Fibroblast of skin of back (primary cell): ENCODE measurements around the gene ATP2A1.
A peak's percentile ranks its signal among the peaks of the same experiment; 100 is the strongest.
"Not testable (repeated sequence)": the region's sequence is repeated elsewhere in the genome, so short reads cannot be mapped to it uniquely, and the experiment has no call there.

Experiments
- DNase-seq: peaks from one replicate; pipeline ENCODE4 v3.0.0-alpha.2; 2013

The ATP2A1 gene

DNA sequence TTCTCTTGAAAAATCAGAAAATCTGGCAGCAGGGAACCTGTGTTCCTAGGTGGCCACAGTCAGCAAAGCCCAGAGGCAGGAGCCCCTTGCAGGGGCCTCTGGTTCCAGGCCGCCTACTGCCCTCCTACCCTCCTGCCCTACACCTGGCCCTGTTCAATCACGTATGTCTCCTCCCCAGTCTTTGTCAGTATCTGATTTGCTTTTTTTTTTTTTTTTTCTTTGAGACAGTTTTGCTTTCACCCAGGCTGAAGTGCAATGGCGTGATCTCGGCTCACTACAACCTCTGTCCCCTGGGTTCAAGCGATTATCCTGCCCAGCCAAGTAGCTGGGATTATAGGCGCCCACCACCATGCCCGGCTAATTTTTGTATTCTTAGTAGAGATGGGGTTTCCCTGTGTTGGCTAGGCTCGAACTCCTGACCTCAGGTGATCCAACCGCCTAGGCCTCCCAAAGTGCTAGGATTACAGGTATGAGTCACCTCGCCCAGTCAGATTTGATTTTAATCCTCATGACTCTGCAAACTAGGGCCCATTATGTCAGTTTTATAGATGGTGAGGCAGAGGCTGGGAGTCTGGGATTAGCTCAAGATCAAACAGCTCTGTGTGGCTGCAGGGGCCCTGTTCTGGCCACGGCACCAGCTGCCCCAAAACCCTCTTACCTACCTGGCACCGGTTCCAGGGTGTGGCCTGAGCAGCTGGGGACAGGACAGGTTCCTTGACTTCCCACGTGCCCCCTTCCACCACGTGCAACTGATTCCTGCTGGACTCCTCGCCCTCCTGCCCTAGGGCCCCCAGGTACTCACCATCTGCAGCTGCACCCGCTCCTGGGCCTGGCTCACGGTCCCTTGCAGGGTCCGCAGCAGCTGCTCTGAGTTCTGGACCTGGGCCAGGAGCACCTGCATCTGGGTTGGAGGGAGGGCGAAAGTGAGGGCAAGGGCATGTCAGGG, 32.1 kb downstream of the ATP2A1 start:
- no peak for DNase-seq

DNA sequence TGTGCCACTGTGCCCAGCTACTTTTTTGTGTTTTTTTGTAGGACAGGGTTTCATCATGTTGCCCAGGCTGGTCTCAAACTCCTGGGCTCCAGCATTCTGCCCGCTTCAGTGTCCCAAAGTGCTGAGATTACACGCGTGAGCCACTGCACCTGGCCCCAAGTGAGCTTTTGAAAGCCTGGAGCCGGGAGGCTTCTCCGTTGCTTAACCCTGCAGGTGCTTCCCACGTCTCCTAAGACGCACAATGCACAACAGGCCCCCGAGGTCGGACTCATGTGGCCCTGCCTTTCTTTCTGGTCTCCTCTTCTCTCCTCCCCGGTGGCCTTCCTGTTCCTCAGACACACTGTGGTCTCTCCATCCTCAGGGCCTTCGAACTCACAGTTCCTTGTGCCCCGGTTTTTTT, 34.3 kb downstream of the ATP2A1 start:
- DNase-seq = no peak

DNA sequence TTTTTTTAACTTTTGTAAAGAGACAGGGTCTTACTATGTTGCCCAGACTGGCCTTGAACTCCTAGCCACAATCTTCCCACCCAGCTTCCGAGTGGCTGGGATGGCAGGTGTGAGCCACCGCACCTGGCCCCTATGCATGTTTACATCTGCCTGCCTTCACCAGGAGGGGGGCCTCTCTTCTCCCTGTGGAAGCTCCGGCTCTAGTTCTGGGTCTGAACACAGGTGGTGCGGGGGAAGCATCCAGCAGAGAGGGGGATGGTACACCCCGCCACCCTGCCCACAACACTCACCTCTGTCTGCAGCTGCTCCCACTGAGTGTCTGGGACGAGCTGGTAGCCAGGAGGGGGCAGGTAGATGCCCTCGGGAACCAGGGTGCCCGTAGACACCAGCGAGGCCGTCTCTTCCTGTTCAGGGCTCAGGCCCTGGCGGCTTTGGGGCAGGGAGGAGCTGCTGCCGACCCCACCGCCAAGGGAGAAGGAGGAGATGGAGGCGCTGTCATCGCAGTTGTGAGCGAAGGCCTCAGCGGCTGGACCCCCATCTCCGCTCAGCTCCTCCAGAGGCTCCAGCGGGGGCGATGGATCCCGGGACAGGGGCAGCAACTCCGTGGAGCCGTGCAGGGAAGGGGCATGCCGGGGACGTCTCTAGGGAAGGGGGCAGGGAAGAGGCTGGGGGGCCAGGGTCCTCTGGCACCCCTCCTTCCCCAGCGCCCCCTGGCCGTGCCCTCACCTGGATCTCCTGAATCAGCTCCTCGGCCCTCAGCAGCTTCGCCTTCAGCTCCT, 35.8 kb downstream of the ATP2A1 start:
- DNase-seq = no peak

DNA sequence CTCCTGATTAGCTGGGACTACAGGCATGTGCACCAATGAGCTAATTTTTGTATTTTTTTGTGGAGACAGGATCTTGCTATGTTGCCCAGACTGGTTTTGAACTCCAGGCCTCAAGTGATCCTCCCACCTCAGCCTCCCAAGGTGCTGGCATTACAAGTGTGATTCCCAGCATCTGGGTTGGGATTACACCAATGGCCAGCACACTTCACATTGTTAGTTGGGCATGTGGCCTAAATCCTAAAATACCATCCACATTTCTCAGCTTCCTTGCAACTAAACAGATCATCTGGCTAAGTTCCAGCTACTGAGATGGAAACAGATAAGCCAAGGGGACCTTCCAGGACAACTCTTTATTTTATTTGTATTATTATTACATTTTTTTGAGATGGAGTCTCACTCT, 36.9 kb downstream of the ATP2A1 start:
- DNase-seq = peak; percentile 75

DNA sequence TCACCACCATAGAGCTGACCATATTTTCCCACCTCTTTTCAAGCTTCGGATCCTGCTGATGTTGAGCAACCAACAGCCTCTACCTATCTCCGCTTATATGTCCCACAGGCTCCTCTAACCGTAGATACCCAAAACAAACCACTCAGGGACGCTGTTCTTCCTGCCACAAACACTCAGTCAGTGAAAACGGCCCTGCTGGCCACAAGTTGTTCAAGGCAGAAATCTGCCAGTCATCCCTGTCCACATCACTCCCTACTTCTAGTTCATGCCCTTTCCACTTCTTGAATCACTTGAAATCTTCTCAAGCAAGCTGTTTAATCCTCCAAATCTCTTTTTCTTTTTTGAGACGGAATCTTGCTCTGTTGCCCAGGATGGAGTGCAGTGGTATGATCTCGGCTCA, 38.8 kb downstream of the ATP2A1 start:
- DNase-seq = no peak

DNA sequence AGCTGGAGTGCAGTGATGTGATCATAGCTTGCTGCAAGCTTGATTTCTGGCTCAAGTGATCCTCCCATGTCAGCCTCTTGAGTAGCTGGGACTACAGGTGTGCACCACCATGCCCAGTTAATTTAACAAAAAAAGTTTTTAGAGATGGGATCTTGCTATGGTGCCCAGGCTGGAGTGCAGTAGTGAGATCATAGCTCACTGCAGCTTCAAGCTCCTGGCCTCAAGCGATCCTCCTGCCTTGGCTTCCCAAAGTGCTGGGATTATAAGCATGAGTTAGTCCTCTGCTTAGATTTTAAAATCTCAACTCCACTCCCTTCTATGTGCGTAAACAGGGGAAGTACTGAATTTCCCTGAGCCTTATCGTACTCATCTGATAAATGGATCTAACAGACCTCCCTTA, 40.4 kb downstream of the ATP2A1 start:
- no peak for DNase-seq

DNA sequence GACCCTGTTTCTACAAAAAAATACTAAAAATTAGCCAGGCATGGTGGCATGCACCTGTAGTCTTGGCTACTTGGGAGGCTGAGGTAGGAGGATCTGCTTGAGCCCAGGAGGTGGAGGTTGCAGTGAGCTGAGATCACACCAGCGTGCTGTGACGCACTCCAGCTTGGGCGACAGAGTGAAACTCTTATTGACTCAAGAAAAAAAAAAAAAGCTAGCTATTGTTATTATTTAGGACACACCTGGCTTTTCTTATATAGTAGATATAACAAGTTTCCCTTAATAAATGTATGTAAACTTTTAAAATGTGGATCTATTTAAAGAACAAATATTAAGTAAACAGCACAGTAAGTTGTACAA, 44.9 kb downstream of the ATP2A1 start:
- no peak for DNase-seq

DNA sequence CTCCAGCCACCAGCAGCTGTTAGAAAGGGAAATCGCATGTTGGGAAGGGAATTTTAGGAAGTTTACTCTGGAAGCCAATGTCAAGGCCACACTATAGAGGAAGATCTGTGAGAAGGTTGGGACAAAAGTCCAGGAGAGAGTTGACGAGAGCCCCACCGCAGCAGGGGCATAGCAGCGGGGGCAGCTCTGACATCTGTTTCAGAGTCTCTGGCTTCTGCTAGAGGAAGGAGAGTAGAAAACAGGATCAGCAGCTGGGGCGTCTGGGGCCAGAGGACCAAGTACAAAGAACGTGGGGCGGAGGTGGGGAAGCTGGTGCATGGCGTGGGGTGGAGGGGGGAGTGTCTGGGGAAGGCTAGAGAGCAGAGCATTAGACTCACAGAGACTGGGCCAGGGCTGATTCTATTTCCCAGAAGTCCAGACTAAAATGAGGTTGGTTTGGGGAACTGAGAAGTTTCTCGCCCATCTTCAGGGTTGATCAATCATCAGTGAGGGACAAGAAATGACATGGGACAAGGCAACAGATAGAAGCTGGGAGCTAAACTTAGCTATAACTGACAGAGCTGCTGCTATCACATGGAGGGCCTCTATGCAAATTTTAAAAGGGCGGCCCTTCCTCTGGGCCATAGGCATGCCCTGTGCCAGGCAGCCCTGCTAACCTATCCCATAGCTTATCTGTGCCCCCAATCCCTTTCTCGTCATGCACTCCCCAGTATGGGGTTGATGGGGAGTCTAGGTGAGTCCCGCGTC, 45.5 kb downstream of the ATP2A1 start:
- DNase-seq = no peak

DNA sequence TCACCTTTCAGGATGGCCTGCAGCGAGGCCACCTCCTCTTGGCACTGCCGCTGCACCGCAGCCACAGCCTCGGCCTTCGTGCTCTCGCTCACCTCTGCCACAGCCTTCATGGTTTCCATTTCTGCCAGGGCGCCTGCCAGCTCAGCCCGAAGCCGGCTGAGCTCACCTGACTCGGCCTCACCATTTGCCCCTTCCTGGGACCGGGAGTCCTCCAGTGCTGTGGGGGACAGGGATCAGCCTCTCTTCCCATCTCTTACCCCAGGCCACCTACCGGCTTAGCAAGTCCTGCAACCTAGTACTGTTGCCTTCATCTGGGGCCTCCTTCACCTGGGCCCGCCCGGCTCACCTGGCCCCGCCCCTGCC, 46.1 kb downstream of the ATP2A1 start:
- no peak for DNase-seq

DNA sequence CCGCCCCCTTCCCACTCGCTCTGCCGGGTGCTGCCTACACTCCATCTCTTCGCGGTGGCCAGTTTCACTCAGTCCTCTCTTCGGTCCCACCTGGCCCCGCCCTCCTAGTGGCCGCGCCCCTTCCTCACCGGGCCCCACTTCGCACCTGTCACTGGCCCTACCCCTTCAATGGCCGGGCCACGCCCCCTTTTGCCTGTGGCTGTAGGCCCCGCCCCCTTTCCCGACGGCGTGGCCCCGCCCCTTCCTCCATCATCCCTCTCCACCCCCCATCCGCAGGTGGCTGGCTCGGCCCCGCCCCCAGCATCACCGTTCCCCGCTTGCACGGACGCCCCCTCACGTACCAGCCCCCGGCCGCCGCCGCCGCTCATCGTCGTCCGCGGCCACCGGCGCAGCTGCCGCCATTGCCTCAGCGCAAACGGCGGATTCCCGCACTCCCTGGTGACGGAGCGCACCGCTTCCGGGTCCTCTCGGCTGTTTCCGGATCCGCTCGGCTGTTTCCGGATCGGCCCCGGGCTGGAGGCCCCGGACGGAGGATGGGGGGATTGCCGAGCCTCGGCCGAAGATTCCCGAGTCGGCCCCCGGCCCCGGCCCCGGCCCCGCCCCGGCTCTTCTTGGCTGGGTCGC, 46.6 kb downstream of the ATP2A1 start, which contains the start of gene RABEP2:
RABEP2 (minus strand) TSS at position 477 of the 624 bp plus-strand sequence; CDS start at position 402, 75 bp downstream.
- DNase-seq = peak; percentile 87

DNA sequence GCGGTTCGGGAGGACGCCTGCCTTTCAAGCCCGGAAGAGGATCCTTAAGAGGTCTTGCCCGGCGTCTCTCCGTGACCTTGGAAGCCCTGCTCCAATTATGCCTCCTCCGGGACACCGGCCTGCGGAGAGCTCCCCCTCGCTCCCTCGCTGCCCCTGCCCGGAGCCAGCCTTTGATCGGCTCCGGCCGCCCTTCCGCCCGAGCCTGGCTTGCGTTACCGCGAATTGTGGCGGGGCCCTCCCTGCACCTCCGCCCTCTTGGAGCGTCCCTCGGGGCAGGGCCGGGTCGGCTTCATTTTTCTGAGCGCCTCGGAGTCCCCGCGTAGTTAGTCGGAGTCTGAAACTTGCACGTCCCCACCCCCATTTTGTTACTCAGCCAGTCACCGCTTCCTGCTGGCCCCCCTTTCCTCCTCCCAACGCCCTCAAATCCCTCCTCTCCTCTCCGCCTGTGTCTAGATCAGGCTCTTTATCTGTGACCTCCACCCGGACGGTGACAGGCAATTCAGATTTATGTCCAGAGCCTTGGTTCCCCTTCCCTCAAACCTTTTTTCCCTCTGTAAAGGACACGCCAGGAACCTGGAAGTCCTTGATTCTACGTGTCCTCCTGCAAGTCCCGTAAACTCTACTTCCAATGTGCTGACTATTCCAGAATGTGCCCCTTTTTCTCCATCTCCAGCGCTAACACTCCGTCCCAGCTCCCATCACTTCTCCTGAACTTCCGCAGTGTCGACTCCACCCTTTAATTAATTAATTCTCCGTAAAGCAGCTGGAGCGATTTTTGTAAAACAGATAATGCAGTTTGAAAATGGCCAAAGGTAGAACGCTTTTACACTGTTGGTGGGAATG, 47.3 kb downstream of the ATP2A1 start:
- peak; percentile 86 for DNase-seq

DNA sequence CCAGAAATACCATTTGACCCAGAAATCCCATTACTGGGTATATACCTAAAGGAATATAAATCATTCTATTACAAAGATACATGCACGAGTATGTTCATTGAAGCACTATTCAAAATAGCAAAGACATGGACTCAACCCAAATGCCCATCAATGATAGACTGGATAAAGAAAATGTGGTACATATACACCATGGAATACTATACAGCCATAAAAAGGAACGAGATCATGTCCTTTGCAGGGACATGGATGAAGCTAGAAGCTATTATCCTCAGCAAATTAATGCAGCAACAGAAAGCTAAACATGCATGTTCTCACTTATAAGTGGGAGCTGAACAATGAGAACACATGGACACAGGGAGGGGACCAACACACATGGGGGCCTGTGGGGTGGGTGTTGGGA, 48.0 kb downstream of the ATP2A1 start:
- not testable (repeated sequence) for DNase-seq

DNA sequence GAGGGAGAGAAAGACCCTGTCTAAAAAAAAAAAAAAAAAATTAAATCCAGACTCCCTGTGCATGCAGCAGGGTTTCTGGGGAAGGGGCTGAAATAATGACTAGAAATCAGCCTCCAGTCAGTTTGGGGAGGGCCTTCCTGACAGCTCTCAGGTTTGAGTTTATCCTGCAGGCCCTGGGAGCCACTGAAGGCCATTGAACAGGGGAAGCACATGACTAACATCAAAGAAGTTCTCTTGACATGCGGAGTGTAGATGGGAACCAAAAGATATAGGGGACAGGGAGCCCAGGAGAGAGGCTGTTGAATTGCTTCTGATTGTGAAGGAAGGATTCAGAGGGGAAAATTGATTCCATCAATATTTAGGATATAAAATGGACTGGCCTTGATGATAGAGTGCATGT, 49.5 kb downstream of the ATP2A1 start:
- DNase-seq = no peak

DNA sequence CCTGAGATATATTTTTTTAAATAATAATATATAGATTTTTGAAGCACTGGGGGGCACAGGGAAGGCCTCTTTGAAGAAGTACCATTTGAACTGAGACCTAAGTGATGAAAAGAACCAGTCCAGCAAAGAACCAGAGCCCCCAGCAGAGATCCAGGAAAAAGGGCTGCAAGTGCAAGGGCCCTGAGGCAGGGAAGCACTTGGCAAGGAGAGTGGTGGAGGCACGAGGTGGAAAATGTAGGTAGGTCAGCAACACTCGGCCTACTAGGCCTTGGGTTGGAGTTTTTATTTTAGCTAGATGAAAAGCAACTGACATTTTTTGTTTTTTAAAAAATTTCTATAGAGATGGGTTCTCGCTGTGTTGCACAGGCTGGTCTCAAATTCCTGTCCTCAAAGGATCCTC, 51.9 kb downstream of the ATP2A1 start:
- DNase-seq = no peak

DNA sequence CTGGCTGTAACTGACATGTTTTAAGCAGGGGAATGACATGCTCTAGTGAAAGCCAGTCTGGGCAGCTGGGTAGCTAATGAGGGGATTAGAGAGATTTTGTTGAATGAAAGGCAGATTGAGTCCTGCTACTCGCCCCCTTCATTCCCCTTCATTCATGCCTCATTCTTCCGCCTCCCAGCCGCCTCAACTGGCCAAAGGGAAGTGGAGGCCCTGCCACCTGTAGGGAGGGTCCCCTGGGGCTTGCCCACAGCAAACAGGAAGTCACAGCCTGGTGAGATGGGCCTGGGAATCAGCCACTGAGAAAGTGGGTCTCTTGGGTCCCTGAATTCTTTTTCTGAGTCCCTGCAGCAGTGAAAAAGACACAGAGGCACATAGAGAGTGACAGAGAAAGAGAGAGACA, 52.4 kb downstream of the ATP2A1 start:
- no peak for DNase-seq

DNA sequence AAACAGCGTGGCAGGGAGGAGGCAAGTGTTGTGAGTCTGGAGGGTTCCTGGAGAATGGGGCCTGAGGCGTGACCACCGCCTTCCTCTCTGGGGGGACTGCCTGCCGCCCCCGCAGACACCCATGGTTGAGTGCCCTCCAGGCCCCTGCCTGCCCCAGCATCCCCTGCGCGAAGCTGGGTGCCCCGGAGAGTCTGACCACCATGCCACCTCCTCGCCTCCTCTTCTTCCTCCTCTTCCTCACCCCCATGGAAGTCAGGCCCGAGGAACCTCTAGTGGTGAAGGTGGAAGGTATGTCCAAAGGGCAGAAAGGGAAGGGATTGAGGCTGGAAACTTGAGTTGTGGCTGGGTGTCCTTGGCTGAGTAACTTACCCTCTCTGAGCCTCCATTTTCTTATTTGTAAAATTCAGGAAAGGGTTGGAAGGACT, 53.5 kb downstream of the ATP2A1 start, which contains the start of gene CD19:
CD19 (plus strand) TSS at position 171 of the 425 bp plus-strand sequence; CDS start at position 201, 30 bp downstream.
- DNase-seq = no peak

DNA sequence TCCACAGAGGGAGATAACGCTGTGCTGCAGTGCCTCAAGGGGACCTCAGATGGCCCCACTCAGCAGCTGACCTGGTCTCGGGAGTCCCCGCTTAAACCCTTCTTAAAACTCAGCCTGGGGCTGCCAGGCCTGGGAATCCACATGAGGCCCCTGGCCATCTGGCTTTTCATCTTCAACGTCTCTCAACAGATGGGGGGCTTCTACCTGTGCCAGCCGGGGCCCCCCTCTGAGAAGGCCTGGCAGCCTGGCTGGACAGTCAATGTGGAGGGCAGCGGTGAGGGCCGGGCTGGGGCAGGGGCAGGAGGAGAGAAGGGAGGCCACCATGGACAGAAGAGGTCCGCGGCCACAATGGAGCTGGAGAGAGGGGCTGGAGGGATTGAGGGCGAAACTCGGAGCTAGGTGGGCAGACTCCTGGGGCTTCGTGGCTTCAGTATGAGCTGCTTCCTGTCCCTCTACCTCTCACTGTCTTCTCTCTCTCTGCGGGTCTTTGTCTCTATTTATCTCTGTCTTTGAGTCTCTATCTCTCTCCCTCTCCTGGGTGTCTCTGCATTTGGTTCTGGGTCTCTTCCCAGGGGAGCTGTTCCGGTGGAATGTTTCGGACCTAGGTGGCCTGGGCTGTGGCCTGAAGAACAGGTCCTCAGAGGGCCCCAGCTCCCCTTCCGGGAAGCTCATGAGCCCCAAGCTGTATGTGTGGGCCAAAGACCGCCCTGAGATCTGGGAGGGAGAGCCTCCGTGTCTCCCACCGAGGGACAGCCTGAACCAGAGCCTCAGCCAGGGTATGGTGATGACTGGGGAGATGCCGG, 54.3 kb downstream of the ATP2A1 start:
- no peak for DNase-seq

DNA sequence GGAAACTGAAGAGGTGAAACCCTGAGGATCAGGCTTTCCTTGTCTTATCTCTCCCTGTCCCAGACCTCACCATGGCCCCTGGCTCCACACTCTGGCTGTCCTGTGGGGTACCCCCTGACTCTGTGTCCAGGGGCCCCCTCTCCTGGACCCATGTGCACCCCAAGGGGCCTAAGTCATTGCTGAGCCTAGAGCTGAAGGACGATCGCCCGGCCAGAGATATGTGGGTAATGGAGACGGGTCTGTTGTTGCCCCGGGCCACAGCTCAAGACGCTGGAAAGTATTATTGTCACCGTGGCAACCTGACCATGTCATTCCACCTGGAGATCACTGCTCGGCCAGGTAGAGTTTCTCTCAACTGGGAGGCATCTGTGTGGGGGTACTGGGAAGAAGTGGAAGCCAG, 54.9 kb downstream of the ATP2A1 start:
- DNase-seq = no peak

DNA sequence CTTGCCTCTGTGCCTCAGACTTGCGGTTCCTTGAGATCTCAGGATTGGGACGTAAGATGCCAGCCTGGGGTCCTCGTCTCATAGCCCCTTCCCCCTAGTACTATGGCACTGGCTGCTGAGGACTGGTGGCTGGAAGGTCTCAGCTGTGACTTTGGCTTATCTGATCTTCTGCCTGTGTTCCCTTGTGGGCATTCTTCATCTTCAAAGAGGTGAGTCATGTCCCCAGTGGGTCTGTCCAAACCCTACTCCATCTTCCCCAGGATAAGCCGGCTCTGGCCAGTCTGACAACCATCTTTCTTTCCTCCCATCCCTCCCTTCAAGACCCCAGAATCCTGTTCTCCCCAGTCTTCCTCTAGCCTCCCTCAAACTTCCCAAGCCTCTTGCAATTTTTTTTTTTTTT, 57.1 kb downstream of the ATP2A1 start:
- peak; percentile 31 for DNase-seq
